Measurements from ENCODE around the gene CTF1.

- TF ChIP-seq EZH2 (IDR thresholded peaks at IDR 0.05; ENCODE audit: borderline replicate concordance, insufficient read depth, low read depth, low read length, poor library complexity, severe bottlenecking): no peak
- TF ChIP-seq, protein P1, sequence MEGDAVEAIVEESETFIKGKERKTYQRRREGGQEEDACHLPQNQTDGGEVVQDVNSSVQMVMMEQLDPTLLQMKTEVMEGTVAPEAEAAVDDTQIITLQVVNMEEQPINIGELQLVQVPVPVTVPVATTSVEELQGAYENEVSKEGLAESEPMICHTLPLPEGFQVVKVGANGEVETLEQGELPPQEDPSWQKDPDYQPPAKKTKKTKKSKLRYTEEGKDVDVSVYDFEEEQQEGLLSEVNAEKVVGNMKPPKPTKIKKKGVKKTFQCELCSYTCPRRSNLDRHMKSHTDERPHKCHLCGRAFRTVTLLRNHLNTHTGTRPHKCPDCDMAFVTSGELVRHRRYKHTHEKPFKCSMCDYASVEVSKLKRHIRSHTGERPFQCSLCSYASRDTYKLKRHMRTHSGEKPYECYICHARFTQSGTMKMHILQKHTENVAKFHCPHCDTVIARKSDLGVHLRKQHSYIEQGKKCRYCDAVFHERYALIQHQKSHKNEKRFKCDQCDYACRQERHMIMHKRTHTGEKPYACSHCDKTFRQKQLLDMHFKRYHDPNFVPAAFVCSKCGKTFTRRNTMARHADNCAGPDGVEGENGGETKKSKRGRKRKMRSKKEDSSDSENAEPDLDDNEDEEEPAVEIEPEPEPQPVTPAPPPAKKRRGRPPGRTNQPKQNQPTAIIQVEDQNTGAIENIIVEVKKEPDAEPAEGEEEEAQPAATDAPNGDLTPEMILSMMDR (IDR thresholded peaks at IDR 0.05): no peak
These were observed 49.6 kb upstream of the CTF1 start for GRCh38 chr16:30846649-30847402.
